SIG-M5 (cell line): ENCODE results near the gene SNX9.
"Not testable (repeated sequence)": the region's sequence is repeated elsewhere in the genome, so short reads cannot be mapped to it uniquely, and the experiment has no call there.

ENCODE experiments used
- DNase-seq: peaks from one replicate; lab custom pipeline; 2025; lab: John Stamatoyannopoulos, UW

The SNX9 gene

GRCh38 chr6:157925771-157926170, 102.7 kb downstream of the SNX9 start:
- DNase-seq, result no peak

GRCh38 chr6:157927011-157927410, 104.0 kb downstream of the SNX9 start:
- no peak for DNase-seq

GRCh38 chr6:157928428-157928827, 105.4 kb downstream of the SNX9 start:
- no peak for DNase-seq

- DNase-seq, result no peak
Observed at GRCh38 chr6:157929076-157929475, 106.0 kb downstream of the SNX9 start.

- DNase-seq, result no peak
Observed at GRCh38 chr6:157929765-157930319, 106.8 kb downstream of the SNX9 start.

GRCh38 chr6:157935786-157936185, 112.7 kb downstream of the SNX9 start:
- no peak for DNase-seq

- DNase-seq, result no peak
Observed at GRCh38 chr6:157937318-157937717, 114.3 kb downstream of the SNX9 start.

- no peak for DNase-seq
Observed at GRCh38 chr6:157937916-157938315, 114.9 kb downstream of the SNX9 start.

GRCh38 chr6:157940375-157941036, 117.5 kb downstream of the SNX9 start:
- not testable (repeated sequence) for DNase-seq

GRCh38 chr6:157941101-157941863, 118.2 kb downstream of the SNX9 start:
- no peak for DNase-seq

GRCh38 chr6:157942351-157942750, 119.3 kb downstream of the SNX9 start:
- no peak for DNase-seq

- no peak for DNase-seq
Observed at GRCh38 chr6:157943249-157943963, 120.4 kb downstream of the SNX9 start.

- DNase-seq, result no peak
Observed at GRCh38 chr6:157943964-157944283, 120.9 kb downstream of the SNX9 start.

GRCh38 chr6:157944983-157945931, 122.2 kb downstream of the SNX9 start:
- DNase-seq, result no peak

GRCh38 chr6:157946053-157946617, 123.1 kb downstream of the SNX9 start:
- no peak for DNase-seq

GRCh38 chr6:157946865-157947532, 124.0 kb downstream of the SNX9 start:
- DNase-seq, result no peak

GRCh38 chr6:157950899-157951298, 127.9 kb downstream of the SNX9 start:
- DNase-seq, result not testable (repeated sequence)

- no peak for DNase-seq
Observed at GRCh38 chr6:157951828-157952227, 128.8 kb downstream of the SNX9 start.

- no peak for DNase-seq
Observed at GRCh38 chr6:157952861-157953351, 129.9 kb downstream of the SNX9 start.

- no peak for DNase-seq
Observed at GRCh38 chr6:157953580-157954091, 130.6 kb downstream of the SNX9 start.
